Adrenal gland (tissue), 12 donors: Measurements from ENCODE around the gene BSCL2. TPM values are rescaled to one million over a fixed set of nuclear protein-coding genes. Genes with fewer than 3 reads are reported as not detected.

Source experiments
- DNase-seq, 7 donors: peaks; one replicate each; pipeline ENCODE4 v3.0.0-alpha.2; 2019 to 2020
- H3K27ac ChIP-seq, 5 donors: fragments of 200-600 bp; sonication (generic) in 4 of 5; 1 replicate in 3 of 5; 2 replicates in 2 of 5; pipeline versions ENCODE4 v1.5.1 to v1.8.0; 2016 to 2020; ENCODE audit warnings: mild to moderate bottlenecking in 1 of 5
- H3K27me3 ChIP-seq: fragments of 200-600 bp; 2 replicates; pipeline ENCODE4 v1.8.0; 2021
- H3K36me3 ChIP-seq, 2 donors: fragments of 200-600 bp; replicated peaks in 1 of 2; 1 replicate in 1 of 2; 2 replicates in 1 of 2; pipeline versions ENCODE4 v1.5.1 to v1.8.0; 2018 to 2022
- H3K4me1 ChIP-seq, 2 donors: fragments of 200-600 bp; replicated peaks in 1 of 2; 1 replicate in 1 of 2; 2 replicates in 1 of 2; pipeline versions ENCODE4 v1.5.1 to v1.8.0; 2018 to 2021
- H3K4me3 ChIP-seq, 4 donors: fragments of 200-600 bp; sonication (generic) in 3 of 4; one replicate each; pipeline ENCODE4 v1.5.1; 2016 to 2018
- H3K9me3 ChIP-seq, 3 donors: fragments of 200-600 bp; sonication (generic) in 1 of 3; replicated peaks in 1 of 3; 1 replicate in 2 of 3; 2 replicates in 1 of 3; pipeline versions ENCODE4 v1.5.1 to v1.8.0; 2016 to 2021
- POLR2A ChIP-seq, 2 donors: fragments of 450-650 bp; IDR thresholded peaks; one replicate each; pipeline ENCODE4 v1.6.1; 2017; ENCODE audit warnings: antibody characterized with exemption in 2 of 2, mild to moderate bottlenecking in 2 of 2, moderate library complexity in 1 of 2
- WGBS, 4 donors: extraction: QIAGEN DNeasy Blood & Tissue Kit in 2 of 4; methylation state at CpG; one replicate each; pipeline versions ENCODE4 v1.1.5 to v1.1.7; 2013 to 2017; 5-methylcytosine and 5-hydroxymethylcytosine counted together
- intact Hi-C, 2 donors: fragments of 100-400 bp; cut with DNase I; formaldehyde crosslinking; loops; one replicate each; pipeline versions ENCODE4 v1.14.1 to v1.15.0; 2022 to 2023
- polyA plus RNA-seq, 3 donors: library from polyadenylated mRNA; stranded (reverse); fragments of 200-250 nt in 2 of 3; fragments of 350-450 nt in 1 of 3; fragmentation: Illumina TruSeq in 1 of 3; extraction: RNeasy Lipid Tissue Mini Kit (QIAGEN cat#74804) in 1 of 3; gene quantifications; one replicate each; pipeline ENCODE4 v1.2.3, GENCODE V29; 2013 to 2014
- total RNA-seq, 9 donors: library from RNA; depleted of rRNA in 4 of 9; stranded (reverse); fragments of >200 nt in 4 of 9; fragments of 120-200 nt in 1 of 9; fragmentation: NEBNext Ultra II Directional in 1 of 9; extraction: Animal tissue kit (Norgen Biotek cat#: 25700) in 1 of 9; gene quantifications; one replicate each; pipeline versions ENCODE4 v1.1.0 to v1.2.4, GENCODE V29; 2013 to 2023
- TF ChIP-seq, protein P1 (sequence below), 6 experiments: fragments of 450-650 bp in 4 of 6; fragments of 200-600 bp in 2 of 6; sonication (generic) in 1 of 6; IDR thresholded peaks; 1 replicate in 5 of 6; 2 replicates in 1 of 6; pipeline versions ENCODE4 v1.5.1 to v1.8.0; 2016 to 2021; ENCODE audit warnings: antibody characterized with exemption in 6 of 6, mild to moderate bottlenecking in 2 of 6, moderate library complexity in 1 of 6
- donor health status: healthy with polysubstance abuse.
- donor health status: Bipolar disorder and iron deficiency.
- donor health status: DM: yes; HTN: yes; CAD: no.
- donor health status: DM: no; HTN: no; CAD: no.
- donor health status: DM: no; HTN: no; CAD: no.
- donor health status: DM: yes; HTN: yes; CAD: no.

Gene BSCL2
- total and polyA plus RNA-seq, 12 donors, result 77.6 to 653 (median 131) TPM

- H3K36me3 ChIP-seq, result peaks cover 0 to 15% of the 10 kb centered on the region in 2 donors
- H3K27me3 ChIP-seq, result no peaks in the 10 kb centered on the region
- WGBS, 4 donors, result 0 to 1% (median 0%) methylated on average over 28 to 29 of the region's 29 CpGs
- intact Hi-C loops, result no loop called here
- peak; percentile 22 to 61 for TF ChIP-seq POLR2A (IDR thresholded peaks at IDR 0.05)
- TF ChIP-seq, protein P1, sequence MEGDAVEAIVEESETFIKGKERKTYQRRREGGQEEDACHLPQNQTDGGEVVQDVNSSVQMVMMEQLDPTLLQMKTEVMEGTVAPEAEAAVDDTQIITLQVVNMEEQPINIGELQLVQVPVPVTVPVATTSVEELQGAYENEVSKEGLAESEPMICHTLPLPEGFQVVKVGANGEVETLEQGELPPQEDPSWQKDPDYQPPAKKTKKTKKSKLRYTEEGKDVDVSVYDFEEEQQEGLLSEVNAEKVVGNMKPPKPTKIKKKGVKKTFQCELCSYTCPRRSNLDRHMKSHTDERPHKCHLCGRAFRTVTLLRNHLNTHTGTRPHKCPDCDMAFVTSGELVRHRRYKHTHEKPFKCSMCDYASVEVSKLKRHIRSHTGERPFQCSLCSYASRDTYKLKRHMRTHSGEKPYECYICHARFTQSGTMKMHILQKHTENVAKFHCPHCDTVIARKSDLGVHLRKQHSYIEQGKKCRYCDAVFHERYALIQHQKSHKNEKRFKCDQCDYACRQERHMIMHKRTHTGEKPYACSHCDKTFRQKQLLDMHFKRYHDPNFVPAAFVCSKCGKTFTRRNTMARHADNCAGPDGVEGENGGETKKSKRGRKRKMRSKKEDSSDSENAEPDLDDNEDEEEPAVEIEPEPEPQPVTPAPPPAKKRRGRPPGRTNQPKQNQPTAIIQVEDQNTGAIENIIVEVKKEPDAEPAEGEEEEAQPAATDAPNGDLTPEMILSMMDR (IDR thresholded peaks at IDR 0.05), result no peak
- peaks cover 22 to 50% of the 10 kb centered on the region in 2 donors for H3K4me1 ChIP-seq
- peak within 1 kb of the TSS; percentile 95 to 100 (median 96) for H3K27ac ChIP-seq
- peak within 1 kb of the TSS; percentile 20 to 83 (median 78) for H3K4me3 ChIP-seq
- H3K9me3 ChIP-seq, result no peaks in the 10 kb centered on the region
- DNase-seq, result peak; percentile 85 to 94 (median 92)
These were observed 21.2 kb upstream of the BSCL2 start, which contains the start of gene TTC9C for GRCh38 chr11:62728171-62728988. TSS of gene TTC9C (plus strand) at chr11:62728486. CDS start at chr11:62728849, 363 bp downstream.

DNA sequence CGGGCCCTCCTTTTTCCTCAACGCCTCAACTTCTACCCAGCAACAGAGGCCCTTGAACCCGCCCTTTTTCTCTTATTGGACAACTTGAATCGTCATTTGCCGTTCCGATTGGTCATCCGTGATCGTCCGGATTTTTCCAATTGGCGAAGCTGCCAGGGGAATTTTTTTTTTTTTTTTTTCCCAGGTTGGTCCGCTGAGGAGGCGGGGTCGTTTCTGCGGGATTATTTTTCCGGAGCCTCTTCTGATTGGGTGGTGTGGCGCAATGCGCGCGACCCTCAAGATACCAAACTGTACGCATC lies 20.6 kb upstream of the BSCL2 start:
- peak overlapping the region; percentile 95 to 100 (median 96) for H3K27ac ChIP-seq
- intact Hi-C loops, result no loop called here
- no peaks in the 10 kb centered on the region for H3K9me3 ChIP-seq
- peak overlapping the region in 3 of 4 donors; percentile 20 to 79 (median 77) for H3K4me3 ChIP-seq
- H3K4me1 ChIP-seq, result peaks cover 22 to 48% of the 10 kb centered on the region in 2 donors
- TF ChIP-seq, protein P1 (IDR thresholded peaks at IDR 0.05), result no peak
- no peak for TF ChIP-seq POLR2A (IDR thresholded peaks at IDR 0.05)
- H3K36me3 ChIP-seq, result peaks cover 0 to 21% of the 10 kb centered on the region in 2 donors
- H3K27me3 ChIP-seq, result no peaks in the 10 kb centered on the region
- peak; percentile 87 to 97 (median 94) for DNase-seq
- 0 to 2% (median 0%) methylated on average over 20 of the region's 20 CpGs for WGBS, 4 donors

DNA sequence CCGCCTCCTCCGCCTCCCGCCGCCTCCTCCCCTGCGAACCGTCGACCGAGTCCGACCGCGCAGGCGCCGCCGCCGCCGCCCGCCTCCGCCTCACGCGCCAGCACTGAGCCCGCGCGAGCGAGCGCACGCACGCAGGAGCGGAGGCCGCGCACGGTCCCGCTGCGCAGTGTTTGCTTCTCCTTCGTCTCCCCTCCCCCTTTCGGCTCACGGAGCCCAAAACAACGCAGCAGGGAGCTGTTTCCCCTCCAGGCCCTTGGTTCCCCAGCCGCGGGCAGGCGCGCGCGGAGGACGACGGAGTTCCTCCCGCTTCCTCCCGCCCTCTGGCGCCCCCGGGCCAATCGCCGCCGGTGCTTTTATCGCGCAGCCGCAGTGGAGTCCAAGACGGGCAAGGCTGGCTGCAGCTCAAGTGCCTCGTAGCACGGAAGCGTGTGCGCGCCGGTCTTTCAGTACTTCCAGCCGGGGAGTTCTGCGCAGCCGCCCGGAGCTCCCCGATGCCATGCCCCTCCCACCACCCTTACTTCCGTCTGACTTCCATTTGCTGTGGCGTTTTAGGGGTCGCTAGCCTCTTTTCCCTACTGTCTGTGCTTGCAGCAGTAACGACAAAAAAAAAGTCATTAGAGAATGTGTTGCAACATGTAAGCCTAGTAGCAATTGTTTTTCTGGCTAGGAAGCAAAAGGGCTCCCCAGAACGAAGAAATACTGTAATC lies 20.1 kb upstream of the BSCL2 start, which contains the start of gene HNRNPUL2:
HNRNPUL2 (minus strand) TSS at position 293 of the 707 bp plus-strand sequence. CDS start 301 bp downstream, outside the sequence.
- H3K4me3 ChIP-seq, result peak within 1 kb of the TSS; percentile 35 to 79 (median 60)
- WGBS, 4 donors, result 0 to 1% (median 0%) methylated on average over 15 to 72 of the region's 72 CpGs
- intact Hi-C loops, result no loop called here
- peaks cover 22 to 47% of the 10 kb centered on the region in 2 donors for H3K4me1 ChIP-seq
- peaks cover 0 to 26% of the 10 kb centered on the region in 2 donors for H3K36me3 ChIP-seq
- H3K9me3 ChIP-seq, result no peaks in the 10 kb centered on the region
- TF ChIP-seq, protein P1 (IDR thresholded peaks at IDR 0.05), result peak in 1 of 6 experiments; percentile 3
- peak; percentile 83 to 95 for TF ChIP-seq POLR2A (IDR thresholded peaks at IDR 0.05)
- peak; percentile 97 to 99 (median 98) for DNase-seq
- no peaks in the 10 kb centered on the region for H3K27me3 ChIP-seq
- H3K27ac ChIP-seq, result peak within 1 kb of the TSS; percentile 95 to 100 (median 96)

DNA sequence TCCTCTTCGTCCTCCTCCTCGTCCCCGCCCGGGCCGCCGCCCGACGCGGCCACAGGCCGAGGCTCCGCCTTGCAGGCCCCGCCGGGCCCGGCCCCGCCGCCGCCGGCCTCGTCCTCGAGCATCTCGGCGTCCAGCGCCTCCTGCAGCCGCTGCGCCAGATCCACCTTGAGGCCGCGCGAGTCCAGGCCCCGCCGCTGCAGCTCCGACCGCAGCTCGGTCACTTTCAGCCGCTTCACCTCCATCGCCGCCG lies 19.6 kb upstream of the BSCL2 start:
- 0% methylated on average over 3 to 37 of the region's 37 CpGs; no CpG with 5 or more reads in 1 of the 4 donors for WGBS, 4 donors
- Histone ChIP-seq H3K27me3 (no peaks in the 10 kb centered on the region), H3K36me3 (peaks cover 0 to 31% of the 10 kb centered on the region in 2 donors), H3K27ac (peak overlapping the region; percentile 95 to 100 (median 96)), H3K4me1 (peaks cover 22 to 47% of the 10 kb centered on the region in 2 donors), H3K4me3 (peak overlapping the region; percentile 0 to 79 (median 60)), H3K9me3 (no peaks in the 10 kb centered on the region)
- TF ChIP-seq, protein P1 (IDR thresholded peaks at IDR 0.05), result no peak
- intact Hi-C loops, result no loop called here
- no peak for DNase-seq
